HEK293T (cell line): ENCODE results near the gene PFAS.

Source experiments
- CTCF ChIA-PET: fragments of 350-600 bp; formaldehyde crosslinking; extraction: SDS; loops from one replicate; lab custom pipeline; 2021; ENCODE audit warnings: antibody characterized with exemption, inconsistent platforms; lab: Yijun Ruan, JAX
- POLR2A ChIA-PET: fragments of 350-600 bp; formaldehyde crosslinking; extraction: SDS; loops from one replicate; lab custom pipeline; 2020; ENCODE audit warnings: antibody characterized with exemption, inconsistent platforms; lab: Yijun Ruan, JAX
- DNase-seq: peaks from one replicate; pipeline ENCODE4 v3.0.0; 2012; ENCODE audit warnings: mixed read lengths; ENCODE audit errors: extremely low spot score
- ARNT ChIP-seq: fragments of 450-650 bp; IDR thresholded peaks from 2 replicates; pipeline ENCODE4 v1.6.1; 2017; ENCODE audit warnings: mild to moderate bottlenecking
- BHLHE40 ChIP-seq: fragments of 450-650 bp; IDR thresholded peaks from 2 replicates; pipeline ENCODE4 v1.6.1; 2016; ENCODE audit warnings: mild to moderate bottlenecking, moderate library complexity, borderline replicate concordance
- CTBP1 ChIP-seq: fragments of 450-650 bp; IDR thresholded peaks from 2 replicates; pipeline ENCODE4 v1.6.1; 2016; ENCODE audit warnings: borderline replicate concordance
- ELF4 ChIP-seq: fragments of 450-650 bp; IDR thresholded peaks from 2 replicates; pipeline ENCODE4 v1.6.1; 2017; ENCODE audit warnings: antibody characterized with exemption
- FOXA1 ChIP-seq: fragments of 450-650 bp; IDR thresholded peaks from 2 replicates; pipeline ENCODE4 v1.6.1; 2016; ENCODE audit warnings: mild to moderate bottlenecking
- FOXK2 ChIP-seq: fragments of 450-650 bp; IDR thresholded peaks from 2 replicates; pipeline ENCODE4 v1.6.1; 2016; ENCODE audit warnings: mild to moderate bottlenecking
- FOXM1 ChIP-seq: fragments of 450-650 bp; IDR thresholded peaks from 2 replicates; pipeline ENCODE4 v1.6.1; 2017; ENCODE audit warnings: mild to moderate bottlenecking, borderline replicate concordance
- HDGF ChIP-seq: fragments of 450-650 bp; IDR thresholded peaks from 2 replicates; pipeline ENCODE4 v1.6.1; 2017; ENCODE audit warnings: antibody characterized with exemption, borderline replicate concordance
- L3MBTL2 ChIP-seq: fragments of 450-650 bp; conservative IDR thresholded peaks from 2 replicates; pipeline ENCODE4 v1.6.1; 2016; ENCODE audit warnings: mild to moderate bottlenecking
- LEF1 ChIP-seq: fragments of 450-650 bp; IDR thresholded peaks from 2 replicates; pipeline ENCODE4 v1.6.1; 2017; ENCODE audit warnings: mild to moderate bottlenecking, borderline replicate concordance
- NFRKB ChIP-seq: fragments of 450-650 bp; IDR thresholded peaks from 2 replicates; pipeline ENCODE4 v1.6.1; 2016; ENCODE audit warnings: mild to moderate bottlenecking, moderate library complexity
- SP1 ChIP-seq: fragments of 450-650 bp; IDR thresholded peaks from 2 replicates; pipeline ENCODE4 v1.6.1; 2017
- SUZ12 ChIP-seq: fragments of 450-650 bp; IDR thresholded peaks from 2 replicates; pipeline ENCODE4 v1.6.1; 2016; ENCODE audit warnings: mild to moderate bottlenecking
- TARDBP ChIP-seq: fragments of 450-650 bp; IDR thresholded peaks from 2 replicates; pipeline ENCODE4 v1.6.1; 2016
- ZNF384 ChIP-seq: fragments of 450-650 bp; IDR thresholded peaks from 2 replicates; pipeline ENCODE4 v1.6.1; 2016
- TF ChIP-seq, protein P1 (sequence below): fragments of 450-650 bp; IDR thresholded peaks from 2 replicates; pipeline ENCODE4 v1.6.1; 2016

Gene PFAS

DNA sequence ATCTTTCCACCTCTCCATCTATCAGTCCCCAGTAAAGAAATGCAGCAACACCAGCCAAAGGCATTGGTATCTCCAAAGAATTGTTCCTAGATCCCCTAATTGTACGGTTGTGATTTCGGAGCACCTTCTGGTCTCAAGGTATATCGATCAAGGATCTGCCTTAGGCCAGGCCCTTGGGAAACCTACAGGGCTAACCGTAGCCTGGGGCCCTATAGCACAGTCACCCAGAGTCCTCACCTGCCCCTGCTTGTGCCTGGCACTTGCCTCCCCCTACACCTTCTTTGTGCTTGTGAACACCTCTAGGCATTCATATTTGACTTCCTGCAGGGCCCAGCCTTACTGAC, 21.9 kb upstream of the PFAS start:
- CTCF ChIA-PET = interaction anchor here (1.2 kb wide), 1 partner anchor 108 kb away, joined by 3 read pairs; no protein-coding TSS in a partner anchor
- peak; percentile 9 for DNase-seq
- POLR2A ChIA-PET = interaction anchor here (0.6 to 9.9 kb wide), 7 partner anchors 8 to 71 kb away, joined by 3 to 135 read pairs (median 4); partner anchors contain the start of genes BORCS6, CTC1, PFAS and RANGRF
- TF ChIP-seq, protein P1, sequence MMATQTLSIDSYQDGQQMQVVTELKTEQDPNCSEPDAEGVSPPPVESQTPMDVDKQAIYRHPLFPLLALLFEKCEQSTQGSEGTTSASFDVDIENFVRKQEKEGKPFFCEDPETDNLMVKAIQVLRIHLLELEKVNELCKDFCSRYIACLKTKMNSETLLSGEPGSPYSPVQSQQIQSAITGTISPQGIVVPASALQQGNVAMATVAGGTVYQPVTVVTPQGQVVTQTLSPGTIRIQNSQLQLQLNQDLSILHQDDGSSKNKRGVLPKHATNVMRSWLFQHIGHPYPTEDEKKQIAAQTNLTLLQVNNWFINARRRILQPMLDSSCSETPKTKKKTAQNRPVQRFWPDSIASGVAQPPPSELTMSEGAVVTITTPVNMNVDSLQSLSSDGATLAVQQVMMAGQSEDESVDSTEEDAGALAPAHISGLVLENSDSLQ = no peak
- TF ChIP-seq ELF4 (no peak), HDGF (peak; percentile 71; the same call in 1 of the 2 replicates)

DNA sequence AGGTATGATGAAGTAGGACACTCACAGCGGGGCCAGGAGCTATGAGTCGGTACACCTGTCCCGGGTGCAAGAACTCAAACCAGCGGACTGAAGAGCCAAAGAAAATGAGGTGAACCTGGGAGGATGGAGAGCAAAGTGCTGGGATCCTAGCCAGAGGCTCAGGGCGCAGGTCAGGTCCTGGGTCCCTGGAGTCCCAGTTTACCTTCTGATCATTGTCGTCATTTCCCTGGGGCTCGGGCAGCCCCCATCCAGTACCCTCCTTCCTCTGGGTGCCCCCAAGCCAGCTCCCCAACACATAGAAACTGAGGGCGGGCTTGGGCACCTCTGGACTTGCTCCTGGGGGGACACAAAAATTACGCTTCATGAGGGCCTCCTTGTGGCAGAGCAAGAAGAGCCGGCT, 17.4 kb upstream of the PFAS start:
- no peak for DNase-seq
- TF ChIP-seq BHLHE40 (no peak), L3MBTL2 (no peak), FOXM1 (no peak), FOXA1 (no peak), CTBP1 (no peak), ELF4 (no peak), FOXK2 (no peak), NFRKB (no peak)
- TF ChIP-seq, protein P1 = no peak
- CTCF ChIA-PET = no interaction called here
- POLR2A ChIA-PET = interaction anchor here (1.2 to 1.5 kb wide), 2 partner anchors 22 to 63 kb away, joined by 3 to 4 read pairs; partner anchors contain the start of genes AURKB and SLC25A35

DNA sequence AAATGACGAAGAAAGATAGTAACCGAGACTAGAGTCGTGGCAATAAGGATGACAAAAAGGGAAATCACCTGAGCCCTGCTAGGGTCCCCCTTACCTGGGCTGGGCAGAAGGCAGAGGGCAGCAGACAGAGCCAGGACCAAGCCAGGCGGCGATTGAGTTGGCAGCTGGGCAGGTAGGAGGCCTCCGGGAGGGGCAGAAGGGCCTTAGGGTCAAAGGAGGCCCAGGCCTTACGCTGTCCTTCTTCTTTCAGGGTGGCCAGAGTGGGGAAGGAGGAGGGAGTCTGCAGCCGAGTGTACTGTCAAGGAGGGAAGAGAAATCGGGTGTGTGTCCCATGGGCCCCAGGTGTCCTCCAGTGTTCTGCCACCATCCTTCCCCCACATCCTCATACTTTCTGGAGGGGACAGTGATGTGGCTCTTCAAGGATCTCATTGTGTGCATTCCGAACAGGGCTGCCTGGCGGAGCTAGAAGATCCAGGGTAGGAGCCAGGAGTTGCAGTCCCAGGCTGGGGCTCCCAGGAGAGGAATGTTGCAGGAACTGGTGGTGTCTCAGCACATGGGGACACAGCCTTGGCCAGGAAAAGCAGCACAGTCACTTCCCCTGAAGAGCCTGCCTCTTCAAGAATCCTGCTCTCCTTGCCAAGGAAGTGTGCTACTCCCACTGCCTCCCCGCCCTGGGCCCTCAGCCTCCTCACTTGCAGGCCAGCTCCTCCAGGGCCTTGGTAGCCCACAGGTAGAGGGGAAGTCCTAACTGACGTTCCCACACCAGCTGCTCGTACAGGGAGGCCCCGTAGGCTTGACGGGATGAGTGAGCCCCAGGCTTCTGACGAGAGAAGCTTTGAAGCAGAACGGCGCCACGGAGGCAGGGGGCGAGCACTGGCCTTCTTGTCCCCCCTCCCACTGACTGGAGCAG, 14.5 kb upstream of the PFAS start:
- ChIA-PET CTCF (no interaction called here), POLR2A (interaction anchor here (1.0 to 1.3 kb wide), 2 partner anchors 8 to 12 kb away, joined by 4 to 5 read pairs; no protein-coding TSS in a partner anchor)
- TF ChIP-seq LEF1 = no peak
- no peak for DNase-seq

DNA sequence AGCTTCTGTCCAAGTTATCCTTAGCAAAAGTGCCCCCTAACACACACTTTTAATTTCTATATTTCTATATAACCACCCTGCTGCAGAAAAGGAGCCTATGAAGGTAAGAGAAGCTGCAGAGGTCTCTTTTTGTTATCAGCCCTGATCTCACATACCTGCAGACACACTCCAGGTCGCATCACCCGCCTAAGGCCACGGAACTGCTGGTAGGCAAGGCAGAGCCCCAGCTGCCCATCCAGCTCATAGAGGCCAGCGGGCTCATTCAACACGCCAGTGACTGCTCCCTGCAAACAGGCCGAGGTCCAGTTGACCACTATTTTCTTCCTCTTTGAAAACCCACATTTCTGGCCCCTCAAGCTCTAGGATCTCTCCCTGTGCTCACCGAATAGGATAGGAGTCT, 13.4 kb upstream of the PFAS start:
- DNase-seq = no peak
- ChIA-PET CTCF (interaction anchor here (1.0 kb wide), 1 partner anchor 65 kb away, joined by 3 read pairs; no protein-coding TSS in a partner anchor), POLR2A (interaction anchor here (0.8 to 1.3 kb wide), 3 partner anchors 9 to 13 kb away, joined by 3 to 5 read pairs (median 4); partner anchors contain the start of gene CTC1)
- TF ChIP-seq TARDBP (no peak), SUZ12 (no peak), NFRKB (no peak), FOXK2 (no peak), LEF1 (no peak), FOXM1 (no peak), ELF4 (no peak), SP1 (no peak), L3MBTL2 (no peak), ZNF384 (no peak)
- TF ChIP-seq, protein P1 = no peak

DNA sequence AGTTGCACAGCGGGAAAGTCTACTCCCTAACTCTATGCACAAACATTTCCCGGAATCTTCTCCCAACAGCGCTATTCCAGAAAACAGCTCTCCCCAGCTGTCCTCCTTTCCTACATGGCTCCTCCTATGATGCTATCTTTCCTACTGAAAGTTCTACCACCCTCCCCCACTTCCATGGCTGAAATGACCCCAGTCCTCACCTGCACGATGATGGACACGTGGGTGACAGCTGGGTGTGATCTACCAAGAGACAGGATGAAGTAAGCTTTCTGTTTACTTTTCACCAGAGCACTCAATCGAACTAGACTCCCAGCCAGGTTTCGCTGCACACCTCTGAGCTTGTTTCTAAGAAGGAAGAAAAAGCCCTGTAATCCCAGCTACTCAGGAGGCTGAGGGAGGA, 11.9 kb upstream of the PFAS start:
- POLR2A ChIA-PET = interaction anchor here (1.1 to 2.1 kb wide), 2 partner anchors 10 to 27 kb away, joined by 3 to 13 read pairs; partner anchors contain the start of gene CTC1
- CTCF ChIA-PET = no interaction called here
- DNase-seq = no peak
- TF ChIP-seq ELF4 = no peak
- no peak for TF ChIP-seq L3MBTL2
- TF ChIP-seq FOXK2 = no peak
- no peak for TF ChIP-seq CTBP1
- TF ChIP-seq HDGF = no peak
- TF ChIP-seq BHLHE40 = no peak
- TF ChIP-seq ARNT = no peak
- TF ChIP-seq SP1 = no peak
- no peak for TF ChIP-seq TARDBP
- TF ChIP-seq, protein P1 = no peak
- TF ChIP-seq FOXM1 = no peak
- no peak for TF ChIP-seq NFRKB
- TF ChIP-seq SUZ12 = no peak
- no peak for TF ChIP-seq ZNF384
- TF ChIP-seq LEF1 = no peak
- TF ChIP-seq FOXA1 = no peak

DNA sequence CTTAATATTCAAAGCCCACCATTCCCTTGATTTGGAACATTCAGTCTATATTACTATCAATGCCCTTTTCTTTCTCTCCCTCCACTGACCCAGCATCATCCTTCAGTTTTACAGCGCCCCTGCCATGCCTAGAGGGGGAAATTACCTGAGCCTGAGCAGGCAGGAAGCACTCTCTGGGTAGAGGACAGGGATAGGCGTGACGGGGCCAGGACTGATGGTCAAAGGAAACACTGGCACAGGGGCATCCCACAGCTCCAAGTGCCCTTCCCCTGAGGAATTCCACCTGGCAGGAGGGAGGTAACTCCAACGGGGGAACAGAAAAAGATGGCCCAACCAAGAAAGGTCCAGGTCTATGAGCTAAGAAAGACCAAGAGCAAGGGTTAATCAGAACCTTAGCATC, 11.2 kb upstream of the PFAS start:
- ChIA-PET POLR2A (interaction anchor here (1.1 to 2.1 kb wide), 2 partner anchors 10 to 28 kb away, joined by 3 to 13 read pairs; partner anchors contain the start of gene CTC1), CTCF (interaction anchor here (0.6 kb wide), 1 partner anchor 146 kb away, joined by 3 read pairs; no protein-coding TSS in a partner anchor)
- DNase-seq = no peak
- TF ChIP-seq LEF1 = no peak
- no peak for TF ChIP-seq FOXA1
- TF ChIP-seq TARDBP = no peak
- TF ChIP-seq SP1 = no peak
- no peak for TF ChIP-seq CTBP1
- TF ChIP-seq L3MBTL2 = no peak
- no peak for TF ChIP-seq NFRKB
- no peak for TF ChIP-seq FOXM1
- no peak for TF ChIP-seq SUZ12
- no peak for TF ChIP-seq ZNF384
- no peak for TF ChIP-seq FOXK2
- TF ChIP-seq ARNT = no peak
- TF ChIP-seq ELF4 = no peak
- no peak for TF ChIP-seq HDGF
- TF ChIP-seq BHLHE40 = no peak
- TF ChIP-seq, protein P1 = no peak
